ENCODE data around the gene DPP8.

DNA sequence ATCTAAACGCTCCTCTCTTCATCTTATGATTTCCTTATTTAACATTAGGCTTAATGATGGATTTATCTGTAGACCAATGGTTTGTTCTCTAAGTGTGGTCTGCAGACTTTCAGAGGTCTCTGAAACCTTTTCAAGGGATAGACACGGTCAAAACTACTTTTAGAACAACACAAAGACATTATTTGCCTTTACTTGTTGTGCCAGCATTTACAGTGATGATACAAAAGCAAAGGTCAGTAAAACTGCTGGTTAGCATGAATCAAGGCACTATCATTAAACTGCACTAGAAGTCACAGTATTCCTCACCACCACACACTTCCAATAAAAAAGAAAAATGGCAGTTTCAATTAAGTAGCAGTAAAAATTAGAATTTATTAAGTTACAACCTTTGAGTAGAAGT lies 70.3 kb downstream of the DPP8 start:
- TF ChIP-seq, protein P1, sequence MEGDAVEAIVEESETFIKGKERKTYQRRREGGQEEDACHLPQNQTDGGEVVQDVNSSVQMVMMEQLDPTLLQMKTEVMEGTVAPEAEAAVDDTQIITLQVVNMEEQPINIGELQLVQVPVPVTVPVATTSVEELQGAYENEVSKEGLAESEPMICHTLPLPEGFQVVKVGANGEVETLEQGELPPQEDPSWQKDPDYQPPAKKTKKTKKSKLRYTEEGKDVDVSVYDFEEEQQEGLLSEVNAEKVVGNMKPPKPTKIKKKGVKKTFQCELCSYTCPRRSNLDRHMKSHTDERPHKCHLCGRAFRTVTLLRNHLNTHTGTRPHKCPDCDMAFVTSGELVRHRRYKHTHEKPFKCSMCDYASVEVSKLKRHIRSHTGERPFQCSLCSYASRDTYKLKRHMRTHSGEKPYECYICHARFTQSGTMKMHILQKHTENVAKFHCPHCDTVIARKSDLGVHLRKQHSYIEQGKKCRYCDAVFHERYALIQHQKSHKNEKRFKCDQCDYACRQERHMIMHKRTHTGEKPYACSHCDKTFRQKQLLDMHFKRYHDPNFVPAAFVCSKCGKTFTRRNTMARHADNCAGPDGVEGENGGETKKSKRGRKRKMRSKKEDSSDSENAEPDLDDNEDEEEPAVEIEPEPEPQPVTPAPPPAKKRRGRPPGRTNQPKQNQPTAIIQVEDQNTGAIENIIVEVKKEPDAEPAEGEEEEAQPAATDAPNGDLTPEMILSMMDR (IDR thresholded peaks at IDR 0.05), result no peak
- no peak for TF ChIP-seq POLR2AphosphoS5 (IDR thresholded peaks at IDR 0.05)

Data from upper lobe of left lung (tissue), 4 donors.